GM19467 (cell line): ENCODE results near the gene RHBDF1.

Source experiments
- ATAC-seq: cut with Tn5 transposase; IDR thresholded peaks from one replicate; pipeline ENCODE4 v1.9.1; 2021; ENCODE audit warnings: mild to moderate bottlenecking, moderate library complexity; ENCODE audit not compliant: unreplicated experiment

The RHBDF1 gene

DNA sequence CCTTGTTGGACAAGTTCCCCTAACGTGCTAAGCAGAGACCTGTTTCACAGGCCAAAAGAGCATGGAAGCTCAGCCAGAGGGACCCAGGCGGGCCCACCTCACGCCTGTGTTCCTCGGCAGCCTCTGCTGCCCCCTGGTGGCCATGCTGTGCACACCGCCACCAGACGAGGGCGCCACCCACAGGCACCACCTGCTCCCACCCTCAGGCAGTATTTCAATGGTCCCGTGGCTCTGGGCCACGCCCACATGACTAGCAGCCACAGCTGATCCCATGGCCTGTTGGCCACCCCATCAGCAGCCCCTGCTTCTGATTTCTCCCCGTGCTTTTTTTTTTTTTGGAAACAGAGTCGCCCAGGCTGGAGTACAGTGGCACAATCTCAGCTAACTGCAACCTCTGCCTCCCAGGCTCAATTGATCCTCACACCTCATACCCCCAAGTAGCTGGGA lies 24.5 kb upstream of the RHBDF1 start:
- no peak for ATAC-seq

- no peak for ATAC-seq
Measured at GRCh38 chr16:94918-95265, 22.5 kb upstream of the RHBDF1 start.

DNA sequence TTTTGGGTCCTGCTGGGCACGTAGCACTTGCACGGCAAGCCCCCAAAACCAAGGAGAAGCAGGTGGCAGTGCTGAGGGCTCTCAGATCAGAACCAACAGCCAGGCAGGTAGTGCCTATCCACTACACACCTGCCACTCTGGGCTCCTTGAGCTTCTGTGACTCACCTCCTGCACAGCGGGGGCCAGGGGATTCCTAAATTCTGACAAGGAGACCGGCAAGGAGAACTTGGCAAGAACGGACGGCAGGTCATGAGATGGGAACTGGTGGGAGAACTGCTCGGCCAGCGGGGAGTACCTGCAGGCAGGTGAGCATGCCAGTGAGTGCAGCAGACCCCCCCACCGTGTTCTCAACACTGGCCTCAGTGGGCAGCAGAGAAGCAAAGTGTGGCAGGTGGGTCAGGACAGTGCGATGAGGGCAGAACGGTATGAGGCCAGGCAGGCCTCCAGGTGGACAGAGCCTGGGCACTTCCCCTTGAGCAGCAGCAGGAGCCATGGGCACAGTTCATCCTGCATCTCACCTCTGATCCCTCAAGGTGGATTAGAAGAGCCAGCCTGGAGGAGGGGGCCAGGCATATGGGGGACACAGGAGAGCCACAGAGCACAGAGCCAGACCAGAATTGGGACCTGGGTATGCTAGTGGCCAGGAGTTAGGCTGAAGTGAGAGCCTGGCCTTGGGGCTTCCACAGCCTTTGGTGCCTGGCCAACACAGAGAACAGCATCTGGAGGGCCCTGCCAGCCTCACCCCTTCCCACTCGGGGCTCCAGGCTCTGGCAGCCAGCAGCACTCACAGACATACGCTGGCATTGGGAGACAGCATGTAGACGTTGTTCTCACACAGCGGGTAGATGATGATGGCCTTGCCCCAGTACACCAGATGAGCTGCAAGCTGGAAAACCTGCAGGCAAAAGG lies 20.3 kb upstream of the RHBDF1 start:
- no peak for ATAC-seq

DNA sequence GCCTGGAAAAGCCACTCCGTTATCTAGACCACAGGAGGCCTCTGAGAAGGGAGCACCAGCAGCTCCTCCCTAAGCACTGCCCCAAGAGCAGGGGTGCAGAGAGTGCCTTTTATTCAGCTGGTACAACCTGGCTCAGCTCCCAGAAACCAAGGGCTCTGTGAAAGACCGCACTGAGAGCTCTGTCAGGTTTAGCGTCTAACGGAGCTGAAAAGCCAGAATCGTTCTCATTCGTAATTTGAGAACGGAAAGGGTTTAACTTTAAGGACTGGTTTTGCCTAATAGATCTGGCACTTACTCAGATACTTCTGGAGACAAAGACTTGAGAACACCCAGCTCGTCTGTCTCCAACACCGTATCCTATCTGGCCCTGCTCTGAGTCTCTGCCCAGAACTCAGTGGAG lies 19.1 kb upstream of the RHBDF1 start:
- ATAC-seq, result no peak

DNA sequence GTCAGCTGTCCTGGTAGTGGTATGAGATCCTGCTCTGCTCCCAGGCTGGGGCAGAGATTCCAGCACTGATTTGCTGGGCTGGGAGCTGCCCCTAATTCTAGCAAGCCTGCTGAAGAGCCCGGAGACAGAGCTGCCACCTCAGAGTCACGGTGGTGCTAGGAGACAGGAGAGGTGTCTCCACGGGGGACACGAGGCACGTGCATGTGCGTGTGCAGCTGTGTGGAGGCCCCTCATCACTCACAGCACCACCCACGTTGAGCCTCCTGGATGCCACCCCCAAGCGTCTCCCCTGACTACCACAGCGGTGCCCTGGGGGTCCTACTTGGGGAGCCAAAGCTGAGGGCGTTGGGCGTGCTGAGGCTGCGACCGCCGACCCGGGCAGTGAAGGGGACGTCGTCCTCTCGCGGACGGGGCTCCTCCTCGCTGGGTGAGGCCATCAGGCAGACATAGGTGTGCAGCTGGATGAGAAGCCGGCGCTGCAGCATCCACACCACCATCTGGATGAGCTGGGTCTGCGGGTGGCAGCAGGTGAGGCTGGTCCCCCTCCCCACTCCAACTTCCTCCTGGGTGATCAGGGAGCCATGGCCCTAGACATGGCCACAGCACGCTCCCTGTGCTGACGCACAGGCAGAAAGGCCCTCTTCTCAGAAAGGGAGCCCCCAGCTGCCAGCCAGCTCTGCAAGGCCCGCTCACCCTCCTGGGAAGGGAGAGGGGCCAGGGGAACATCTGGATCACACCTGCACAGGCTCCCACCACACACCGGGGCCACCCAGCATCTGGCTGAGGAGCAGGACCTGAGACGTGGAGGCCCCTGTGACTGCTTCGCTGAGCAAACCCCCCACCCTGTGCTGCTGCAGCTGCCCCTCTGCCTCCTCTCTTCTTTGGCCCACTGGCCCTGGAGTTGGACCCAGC lies 17.2 kb upstream of the RHBDF1 start:
- no peak for ATAC-seq

DNA sequence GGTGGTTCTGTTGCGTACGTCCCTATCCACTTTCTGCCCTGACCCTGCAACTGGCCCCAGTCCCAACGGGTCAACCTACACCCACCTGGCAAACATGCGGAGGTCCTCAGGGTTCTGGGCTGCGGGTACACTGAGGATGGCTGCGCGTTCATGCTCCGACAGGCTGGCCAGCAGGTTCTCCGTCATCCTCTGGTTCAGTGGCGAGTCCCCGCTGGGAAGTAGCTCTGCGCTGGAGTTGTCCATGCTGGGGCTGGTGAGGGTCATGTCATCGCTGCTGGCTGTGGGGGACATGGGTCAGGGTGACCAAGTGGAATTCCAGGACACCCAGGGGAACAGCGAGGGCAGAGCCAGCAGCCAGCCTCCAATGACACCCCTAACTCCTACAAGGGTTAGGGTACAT lies 16.2 kb upstream of the RHBDF1 start:
- ATAC-seq, result no peak

- ATAC-seq, result no peak
Measured at GRCh38 chr16:86483-86952, 14.1 kb upstream of the RHBDF1 start.

DNA sequence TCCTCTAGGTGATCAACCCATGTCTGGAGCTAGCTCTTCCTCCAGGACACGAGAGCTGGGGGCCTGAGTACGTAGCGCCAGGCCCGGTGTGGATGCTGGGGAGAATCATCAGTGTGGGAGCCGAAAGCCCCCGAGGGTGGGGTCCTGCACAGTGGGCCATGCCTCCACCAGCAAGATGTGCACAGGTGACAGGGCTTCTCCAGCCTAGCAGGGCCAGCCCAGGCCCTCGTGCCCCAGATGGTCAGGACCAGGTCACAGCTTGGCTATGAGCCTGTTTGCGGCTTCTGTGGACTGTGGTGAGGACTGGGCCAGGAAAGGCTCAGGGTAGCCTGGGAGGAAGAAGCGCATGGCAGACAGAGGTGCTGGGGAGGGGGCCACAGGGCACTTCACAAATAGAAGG lies 13.4 kb upstream of the RHBDF1 start:
- no peak for ATAC-seq

DNA sequence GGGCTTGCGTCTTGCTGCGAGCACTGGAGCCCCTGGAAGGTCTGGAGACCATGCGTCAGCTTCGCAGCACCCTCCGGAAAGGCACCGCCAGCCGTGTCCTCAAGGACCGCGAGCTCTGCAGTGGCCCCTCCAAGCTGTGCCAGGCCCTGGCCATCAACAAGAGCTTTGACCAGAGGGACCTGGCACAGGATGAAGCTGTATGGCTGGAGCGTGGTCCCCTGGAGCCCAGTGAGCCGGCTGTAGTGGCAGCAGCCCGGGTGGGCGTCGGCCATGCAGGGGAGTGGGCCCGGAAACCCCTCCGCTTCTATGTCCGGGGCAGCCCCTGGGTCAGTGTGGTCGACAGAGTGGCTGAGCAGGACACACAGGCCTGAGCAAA lies 13.0 kb upstream of the RHBDF1 start:
- ATAC-seq, result no peak

DNA sequence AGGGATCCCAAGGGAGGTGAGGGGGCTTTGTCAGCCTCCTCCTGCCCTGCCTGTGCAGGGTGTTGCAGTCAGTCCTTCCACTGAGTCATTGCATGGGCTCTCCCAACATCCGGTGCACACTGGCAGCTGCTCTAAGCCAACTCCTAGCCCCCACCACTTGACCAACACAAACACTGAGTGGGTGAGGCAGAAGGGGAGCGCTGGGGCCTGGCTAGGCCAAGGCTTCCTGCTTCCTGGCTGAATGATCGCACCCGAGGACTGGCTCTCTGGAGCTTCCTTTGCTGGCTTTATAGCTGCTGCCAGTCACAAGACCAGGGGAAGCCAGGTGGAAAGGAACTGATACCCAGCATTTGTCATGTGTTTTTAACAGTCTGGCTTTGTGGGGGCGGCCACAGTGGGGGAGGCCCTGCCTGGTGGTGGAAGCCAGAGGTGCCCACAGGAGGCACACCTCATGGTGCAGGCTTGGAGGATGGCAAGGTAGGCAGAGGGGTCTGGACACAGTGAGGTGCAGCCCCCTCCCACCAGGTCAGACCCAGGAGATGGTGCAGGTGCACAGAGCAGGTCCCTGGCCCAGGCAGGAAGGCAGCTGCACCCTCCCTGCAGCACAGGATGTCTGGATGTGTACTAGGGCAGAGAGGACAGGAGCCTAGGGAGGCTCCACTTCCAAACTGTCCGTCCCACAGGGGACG lies 12.4 kb upstream of the RHBDF1 start:
- peak; percentile 52 for ATAC-seq

- ATAC-seq, result no peak
Measured at GRCh38 chr16:83781-84615, 11.6 kb upstream of the RHBDF1 start.

DNA sequence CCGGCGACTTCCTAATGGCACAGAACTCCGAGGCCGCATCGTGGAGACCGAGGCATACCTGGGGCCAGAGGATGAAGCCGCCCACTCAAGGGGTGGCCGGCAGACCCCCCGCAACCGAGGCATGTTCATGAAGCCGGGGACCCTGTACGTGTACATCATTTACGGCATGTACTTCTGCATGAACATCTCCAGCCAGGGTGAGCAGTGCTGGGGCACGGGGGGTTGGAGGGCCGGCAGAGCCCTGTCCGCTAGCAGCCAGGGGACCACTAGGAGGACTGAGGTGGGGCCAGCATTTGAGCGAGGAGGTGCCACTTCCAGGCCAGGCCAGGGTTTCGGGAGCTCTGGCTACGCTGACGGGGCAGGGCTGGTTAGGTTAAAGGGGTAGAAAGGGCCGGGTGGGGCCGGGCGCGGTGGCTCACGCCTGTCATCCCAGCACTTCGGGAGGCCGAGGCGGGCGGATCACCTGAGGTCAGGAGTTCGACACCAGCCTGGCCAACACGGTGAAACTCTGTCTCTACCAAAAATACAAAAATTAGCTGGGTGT lies 10.7 kb upstream of the RHBDF1 start:
- no peak for ATAC-seq

DNA sequence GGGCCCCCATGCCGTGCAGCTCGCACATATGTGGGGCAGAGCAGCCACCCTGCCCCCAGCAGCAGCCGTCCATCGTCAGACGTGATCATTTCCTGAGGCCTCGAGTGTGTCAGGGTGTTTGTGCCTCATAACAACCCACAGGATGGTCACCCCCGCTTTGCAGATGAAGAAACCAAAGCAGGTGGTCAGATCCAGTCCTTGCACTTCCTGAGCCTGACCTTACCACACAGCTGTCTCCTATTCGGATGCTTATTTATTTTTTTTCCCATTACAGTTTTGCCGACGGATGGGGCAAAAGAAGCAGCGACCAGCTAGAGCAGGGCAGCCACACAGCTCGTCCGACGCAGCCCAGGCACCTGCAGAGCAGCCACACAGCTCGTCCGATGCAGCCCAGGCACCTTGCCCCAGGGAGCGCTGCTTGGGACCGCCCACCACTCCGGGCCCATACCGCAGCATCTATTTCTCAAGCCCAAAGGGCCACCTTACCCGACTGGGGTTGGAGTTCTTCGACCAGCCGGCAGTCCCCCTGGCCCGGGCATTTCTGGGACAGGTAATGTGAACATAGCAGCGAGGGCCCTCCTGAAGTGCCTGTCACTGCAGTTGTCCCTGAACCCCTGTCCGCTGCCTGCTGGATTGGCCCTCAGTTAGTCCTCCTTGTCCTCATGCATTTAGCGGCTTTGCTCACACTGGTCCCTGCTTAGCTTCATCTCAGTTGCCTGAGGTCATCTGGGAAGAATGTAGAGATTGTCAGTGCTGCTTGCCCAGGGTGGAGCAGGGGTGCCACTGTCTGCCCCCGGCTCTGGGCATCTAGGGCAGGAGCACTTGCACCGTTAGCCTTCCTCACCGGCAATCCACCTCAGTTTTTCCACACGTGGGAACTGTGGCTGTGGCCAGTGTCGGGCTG lies 7.0 kb upstream of the RHBDF1 start:
- ATAC-seq, result no peak

- ATAC-seq, result no peak
Measured at GRCh38 chr16:78444-79150, 6.2 kb upstream of the RHBDF1 start.

DNA sequence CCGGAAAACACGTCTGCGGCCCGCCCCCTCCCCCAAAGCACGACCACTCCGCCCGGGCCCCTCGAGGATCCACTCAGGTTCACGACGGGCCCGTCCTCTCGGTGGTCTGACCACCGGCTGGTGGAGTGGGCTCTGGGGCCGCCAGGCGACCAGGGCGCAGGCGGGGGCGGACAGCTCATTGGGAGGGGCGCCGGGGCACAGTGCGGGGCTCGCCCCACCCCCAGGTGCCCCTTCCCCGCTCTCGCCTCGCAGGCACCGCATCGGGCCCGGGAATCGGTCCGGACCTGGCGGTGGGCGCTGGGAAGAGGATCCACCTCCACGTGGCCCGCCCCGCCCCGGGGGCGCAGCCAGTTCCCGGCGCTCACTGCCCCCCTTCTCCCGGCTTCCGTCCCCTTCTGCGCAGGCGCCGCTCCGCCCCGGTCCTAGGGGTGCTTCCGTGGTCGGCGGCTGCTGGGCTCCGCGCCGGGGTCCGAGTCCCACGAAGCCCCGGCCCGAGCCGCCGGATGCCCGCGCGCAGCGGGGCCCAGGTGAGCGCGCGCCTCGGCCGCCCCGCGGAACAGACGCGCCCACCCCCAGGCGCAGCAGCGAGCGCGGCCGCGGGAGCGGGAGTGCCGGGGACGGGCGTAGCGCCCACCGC lies 5.5 kb upstream of the RHBDF1 start, which contains the start of gene MPG:
Gene MPG, plus strand, starts transcription at position 419 of the 637 bp plus-strand sequence. Its CDS starts 85 bp downstream, at position 504.
- peak; percentile 46 for ATAC-seq

- peak; percentile 23 for ATAC-seq
Measured at GRCh38 chr16:77273-77806, 4.9 kb upstream of the RHBDF1 start.

DNA sequence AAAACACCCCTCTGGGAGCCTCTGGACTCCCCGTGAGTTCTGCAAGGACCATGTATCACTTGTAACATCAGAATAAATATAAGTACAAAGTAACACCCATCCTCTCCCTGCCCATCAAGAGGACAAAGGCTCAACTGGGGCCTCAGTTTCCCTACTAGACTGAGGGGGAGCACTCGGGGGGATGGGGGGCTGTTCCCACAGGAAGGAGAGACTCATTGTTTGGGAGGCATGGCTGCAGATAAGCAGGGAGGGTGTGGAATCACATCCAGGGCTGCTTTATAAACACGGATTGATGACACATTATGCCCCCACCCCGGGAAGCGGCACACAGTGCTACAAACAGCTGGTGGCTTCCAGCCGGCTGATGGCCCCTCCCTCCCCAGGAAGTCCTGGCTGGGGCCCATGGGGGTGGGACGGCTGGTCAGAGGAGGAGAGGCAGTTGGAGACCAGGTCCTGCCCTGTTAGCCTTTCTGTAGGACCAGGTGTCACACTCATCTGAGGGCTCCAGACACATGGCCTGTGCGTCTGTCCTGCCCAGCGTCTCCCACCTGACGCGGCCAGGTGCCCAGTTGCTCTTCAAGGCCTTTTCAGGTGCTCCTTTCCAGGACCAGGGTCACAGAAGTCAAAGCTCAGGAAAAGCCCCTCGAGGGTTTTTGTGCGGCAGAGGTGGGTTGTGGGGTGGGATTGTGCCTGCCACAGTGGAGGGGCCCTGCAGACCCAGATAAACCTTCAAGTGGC lies 4.3 kb upstream of the RHBDF1 start:
- no peak for ATAC-seq
